NCI-H146 treated with DMSO at 0.1 percent for 48 hours (cell line): ENCODE data around the gene ZNF827.

ENCODE experiments used
- DNase-seq: peaks from one replicate; lab custom pipeline; 2025; ENCODE audit not compliant: unreplicated experiment; lab: John Stamatoyannopoulos, UW

The ZNF827 gene

DNA sequence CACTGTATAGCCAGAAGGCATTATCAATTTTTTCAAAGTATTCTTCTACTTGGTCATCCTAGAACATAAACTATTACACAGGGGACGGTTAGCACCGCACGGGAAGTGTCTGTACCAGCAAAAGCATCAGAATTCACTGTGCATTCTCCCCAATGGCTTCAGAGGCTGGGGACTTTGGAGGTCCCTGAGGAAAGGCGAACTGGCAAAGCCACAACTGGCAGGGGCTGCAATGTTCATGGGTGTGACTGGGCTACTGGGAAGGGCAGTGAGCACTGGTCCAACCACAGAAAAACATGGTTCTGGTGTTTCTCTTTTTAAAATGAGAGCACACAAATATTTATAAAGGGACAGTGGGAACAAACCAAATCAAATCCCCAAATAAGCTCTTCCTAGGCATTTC lies 175.2 kb downstream of the ZNF827 start:
- DNase-seq: no peak

DNA sequence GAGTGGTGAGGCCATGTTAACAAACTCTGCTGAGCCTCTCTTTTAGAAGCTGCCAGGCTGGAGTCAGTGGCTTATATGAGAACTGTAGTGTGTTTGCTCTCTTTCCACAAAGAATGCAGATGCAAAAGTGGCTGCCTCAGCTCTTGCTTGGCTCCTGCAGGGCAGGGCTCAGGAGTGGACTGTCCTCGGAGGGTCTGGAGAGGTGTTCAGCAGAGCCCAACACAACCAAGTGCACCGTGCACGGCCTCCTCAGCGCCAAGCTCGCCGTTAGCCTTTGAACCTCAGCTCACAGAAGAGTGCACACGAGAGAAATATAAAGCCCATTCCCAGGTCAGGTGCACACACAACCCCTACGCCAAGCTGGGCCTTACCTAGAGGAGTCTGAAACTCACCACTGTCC lies 175.9 kb downstream of the ZNF827 start:
- DNase-seq: no peak

DNA sequence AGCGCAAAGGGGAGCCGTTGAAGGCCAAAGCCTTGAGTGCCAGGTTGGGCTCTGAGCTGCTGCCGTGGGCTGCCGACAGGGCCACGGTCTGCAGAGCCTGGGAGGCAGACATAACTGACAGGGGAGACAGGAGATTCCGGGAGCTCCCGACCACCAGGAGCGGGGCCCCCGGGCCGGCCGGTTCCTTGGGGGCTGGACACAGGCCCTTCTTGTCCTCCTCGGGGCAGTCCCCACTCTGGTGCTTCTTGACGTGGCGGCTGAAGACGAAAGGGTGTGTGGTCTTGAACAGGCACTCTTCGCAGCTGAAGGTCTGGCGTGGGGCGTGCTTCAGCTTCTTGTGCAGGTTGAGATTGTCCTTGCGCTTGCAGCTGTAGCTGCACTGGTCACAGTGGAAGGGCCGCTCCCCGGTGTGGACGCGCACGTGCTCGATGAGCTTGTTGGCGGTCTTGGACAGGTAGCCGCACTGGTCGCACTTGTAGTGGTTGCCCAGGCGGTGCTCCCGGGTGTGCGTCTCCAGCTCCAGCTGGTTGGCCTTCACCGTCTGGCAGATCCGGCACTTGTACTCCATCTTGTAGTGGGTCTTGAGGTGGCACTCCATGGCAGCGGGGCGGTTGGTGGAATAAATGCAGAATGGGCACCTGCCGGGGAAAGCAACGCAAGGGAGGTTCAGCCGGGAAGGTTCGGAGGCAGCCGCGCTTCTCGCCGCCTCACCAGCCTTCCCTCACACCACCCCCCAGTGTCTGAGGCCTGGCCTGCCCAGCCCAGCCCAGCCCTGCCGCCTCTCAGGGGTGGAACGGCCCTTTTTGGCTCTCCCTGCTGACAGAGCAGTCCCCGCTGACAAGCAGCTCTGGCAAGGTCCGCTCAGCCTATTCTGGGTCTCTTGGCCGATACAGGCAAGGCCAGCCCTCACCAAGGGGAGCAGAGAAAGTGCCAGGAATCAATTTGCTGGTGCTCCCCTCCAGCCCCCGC lies 177.4 kb downstream of the ZNF827 start:
- no peak for DNase-seq

DNA sequence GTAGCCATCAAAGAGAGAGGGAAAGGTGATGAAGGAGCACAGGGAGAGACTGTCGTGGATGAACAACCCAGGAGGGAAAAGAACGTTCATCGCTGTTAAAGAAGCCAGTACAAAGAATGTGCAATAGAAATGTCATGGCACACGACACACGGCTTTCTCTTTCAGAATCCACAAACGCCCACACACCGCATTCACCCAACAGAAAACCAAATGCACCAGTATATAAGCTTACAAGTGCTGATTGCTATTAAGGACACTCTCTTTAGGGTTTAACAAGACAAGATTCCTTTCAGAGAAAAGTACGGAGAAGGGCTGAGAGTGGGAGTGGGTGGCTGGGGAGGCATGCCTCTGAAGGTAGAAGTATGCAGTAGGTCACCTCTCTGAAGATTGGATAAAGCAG lies 178.4 kb downstream of the ZNF827 start:
- no peak for DNase-seq

DNA sequence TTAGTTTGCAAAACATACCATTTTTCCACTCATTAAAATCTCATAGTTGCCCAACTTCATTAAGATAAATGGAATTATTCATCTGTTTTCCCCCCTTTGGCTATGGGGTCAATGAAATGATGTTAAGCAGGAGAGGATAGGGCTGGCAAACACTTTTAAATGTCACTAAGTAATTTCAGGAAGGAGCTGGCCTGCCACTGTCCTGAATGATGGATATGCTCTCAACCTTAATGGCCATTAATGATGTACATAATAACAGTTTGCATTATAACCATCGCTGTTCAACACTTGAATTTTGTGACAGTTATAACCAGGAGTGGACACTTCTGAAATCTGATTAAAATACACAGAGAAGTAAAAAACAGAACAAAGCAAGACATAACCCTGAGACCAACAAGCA lies 181.4 kb downstream of the ZNF827 start:
- no peak for DNase-seq

DNA sequence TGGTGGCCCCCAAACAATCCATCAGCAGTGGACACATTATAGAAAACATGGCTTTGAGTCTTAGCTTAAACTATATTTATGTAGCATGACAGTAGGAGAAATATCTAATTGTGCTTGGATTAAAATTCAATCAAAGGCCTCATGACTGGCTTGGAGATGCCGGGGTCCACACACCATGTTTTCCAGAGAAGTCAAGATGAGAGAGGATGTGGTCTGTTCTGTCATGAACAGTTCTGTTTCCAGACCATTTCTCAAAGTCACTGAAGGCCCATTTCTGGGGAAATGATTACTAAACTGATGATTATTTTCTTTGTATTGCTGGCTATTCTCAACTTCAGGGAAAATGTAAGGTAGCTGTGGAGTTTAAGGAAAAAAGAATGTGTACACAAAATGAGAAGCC lies 182.4 kb downstream of the ZNF827 start:
- no peak for DNase-seq

DNA sequence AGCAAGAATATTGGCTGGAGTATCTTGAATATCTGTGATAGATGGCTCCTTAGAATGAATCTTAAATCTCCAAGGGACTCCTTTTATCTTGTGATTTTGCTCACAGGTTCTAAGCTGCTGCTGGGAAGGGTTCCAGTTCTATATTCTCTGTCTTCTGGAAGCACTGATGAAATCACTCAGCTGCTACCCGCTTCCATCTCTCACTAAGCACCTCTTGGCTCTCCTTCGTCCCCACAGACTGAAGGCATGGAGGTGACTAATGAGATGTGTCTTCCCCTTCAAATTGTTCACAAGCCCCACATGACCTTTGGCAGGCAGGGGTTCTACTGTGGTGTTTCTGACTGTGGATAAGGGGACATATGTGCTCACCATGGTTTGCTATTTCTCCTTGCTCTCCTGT lies 182.8 kb downstream of the ZNF827 start:
- no peak for DNase-seq

DNA sequence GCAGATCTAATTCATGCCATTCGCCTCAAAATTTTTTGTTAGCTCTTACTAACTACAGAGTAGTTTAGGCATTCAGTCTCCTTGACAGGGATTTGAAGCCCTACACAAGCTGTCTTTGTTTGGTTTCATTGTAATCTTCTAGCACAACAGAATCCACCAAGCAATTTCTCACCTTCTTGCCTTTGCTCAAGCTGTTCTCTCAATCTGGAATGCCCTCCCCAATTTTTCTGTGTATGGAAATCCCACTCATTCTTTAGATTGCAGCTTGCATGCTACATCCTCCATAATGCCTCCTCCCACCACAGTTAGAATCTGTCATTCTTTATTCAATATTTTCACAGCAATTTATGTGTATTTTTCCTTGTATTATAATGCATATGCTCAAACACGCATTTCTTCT lies 195.0 kb downstream of the ZNF827 start:
- DNase-seq: no peak

DNA sequence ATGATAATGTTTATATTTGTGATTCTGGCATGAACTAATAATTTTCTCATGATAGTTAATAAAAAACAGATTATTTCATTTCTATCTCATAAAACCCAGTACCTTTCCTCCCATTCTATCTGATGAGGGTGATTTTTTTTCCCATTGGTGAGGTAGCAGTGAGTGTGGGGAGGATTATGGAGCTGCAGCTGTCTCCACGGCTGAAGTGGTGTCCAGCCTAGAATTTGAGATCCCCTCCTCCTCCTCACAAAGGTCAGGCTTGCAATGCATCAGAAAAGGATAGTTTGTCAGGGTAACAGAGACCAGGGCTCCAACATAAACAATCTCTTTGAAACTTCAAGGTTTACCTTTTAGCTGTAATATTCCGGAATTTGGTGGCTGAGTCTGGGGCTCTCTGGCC lies 197.8 kb downstream of the ZNF827 start:
- no peak for DNase-seq

DNA sequence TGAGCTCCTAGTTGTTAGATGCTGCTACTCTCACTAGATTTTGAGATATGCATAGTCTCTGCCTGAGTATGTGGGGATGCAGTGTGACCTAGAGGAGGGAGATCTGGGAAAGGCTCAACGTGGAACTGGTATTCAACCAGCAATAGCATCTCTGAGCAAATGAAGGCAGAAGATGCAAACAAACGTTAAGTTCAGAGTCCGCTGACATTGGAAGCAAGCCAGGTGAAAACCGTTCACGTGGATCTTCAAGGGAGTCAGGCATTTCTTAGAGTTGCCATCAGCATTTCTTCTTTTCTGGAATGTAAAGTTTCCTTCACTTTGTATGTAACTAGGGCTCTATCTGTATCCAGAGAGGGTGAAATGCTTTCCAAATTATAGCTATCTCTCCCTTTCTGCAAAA lies 198.8 kb downstream of the ZNF827 start:
- no peak for DNase-seq

DNA sequence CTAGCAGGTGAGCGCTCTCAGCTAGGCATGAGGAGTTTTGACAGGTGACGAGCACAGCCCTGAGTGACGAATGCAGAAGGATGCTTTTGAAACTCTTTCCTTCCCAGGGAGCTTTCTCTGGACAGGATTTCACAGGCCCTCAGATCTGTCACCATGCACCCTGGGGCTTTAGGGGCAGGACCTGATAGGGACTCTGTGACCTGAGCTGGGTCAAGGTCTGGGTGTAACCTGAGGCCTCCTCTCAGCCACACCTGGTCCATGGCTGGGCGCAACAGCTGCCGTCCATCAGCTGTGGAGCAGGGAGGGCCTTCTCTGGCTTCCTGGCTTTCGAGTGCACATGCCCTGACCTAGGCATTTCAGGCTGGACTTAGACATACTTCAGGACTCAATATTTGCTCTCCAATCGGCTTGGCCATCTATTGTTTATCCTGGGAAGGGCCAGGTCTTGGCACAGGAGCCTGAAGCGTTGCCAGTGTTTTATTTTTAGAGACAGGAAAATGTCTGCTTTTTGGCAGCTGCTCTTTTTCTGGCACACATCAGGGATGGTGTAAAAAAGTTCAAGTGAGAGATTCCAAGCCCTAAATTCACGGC lies 202.3 kb downstream of the ZNF827 start:
- peak; percentile 3 for DNase-seq

DNA sequence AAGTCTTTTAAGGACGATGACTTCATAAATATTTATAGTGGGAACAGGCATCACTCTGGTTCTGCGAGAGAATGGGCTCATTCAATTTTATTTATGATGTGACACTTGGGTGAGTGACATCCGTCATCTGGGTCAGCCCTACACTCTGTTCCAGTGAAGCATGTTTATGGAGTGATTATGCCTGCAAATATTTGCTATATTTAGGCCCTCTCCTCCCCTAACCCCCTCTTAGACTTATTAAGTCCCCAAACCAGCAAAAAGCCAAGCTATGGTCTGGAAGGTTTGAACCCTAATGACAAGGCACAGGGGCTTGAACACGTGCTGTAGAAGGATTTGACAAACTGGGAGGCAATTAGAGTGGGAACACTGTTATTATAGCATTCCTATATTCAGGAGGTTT lies 202.8 kb downstream of the ZNF827 start:
- DNase-seq: no peak

DNA sequence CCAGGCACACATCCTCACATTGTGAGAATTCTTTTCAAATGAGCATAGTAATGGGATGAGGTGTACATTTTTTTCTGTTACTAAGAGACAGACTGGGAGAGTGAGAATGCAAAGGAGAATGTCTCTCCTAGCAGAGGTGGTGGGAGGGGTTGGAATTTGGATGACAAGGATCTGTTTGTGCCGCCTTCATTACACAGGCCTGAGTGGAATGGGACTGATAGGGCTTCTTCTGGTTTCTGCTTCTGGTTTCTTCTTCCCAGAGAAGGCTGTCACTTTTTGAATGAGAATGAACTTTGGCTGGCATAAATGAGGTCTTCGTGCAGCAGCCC lies 203.3 kb downstream of the ZNF827 start:
- DNase-seq: no peak

DNA sequence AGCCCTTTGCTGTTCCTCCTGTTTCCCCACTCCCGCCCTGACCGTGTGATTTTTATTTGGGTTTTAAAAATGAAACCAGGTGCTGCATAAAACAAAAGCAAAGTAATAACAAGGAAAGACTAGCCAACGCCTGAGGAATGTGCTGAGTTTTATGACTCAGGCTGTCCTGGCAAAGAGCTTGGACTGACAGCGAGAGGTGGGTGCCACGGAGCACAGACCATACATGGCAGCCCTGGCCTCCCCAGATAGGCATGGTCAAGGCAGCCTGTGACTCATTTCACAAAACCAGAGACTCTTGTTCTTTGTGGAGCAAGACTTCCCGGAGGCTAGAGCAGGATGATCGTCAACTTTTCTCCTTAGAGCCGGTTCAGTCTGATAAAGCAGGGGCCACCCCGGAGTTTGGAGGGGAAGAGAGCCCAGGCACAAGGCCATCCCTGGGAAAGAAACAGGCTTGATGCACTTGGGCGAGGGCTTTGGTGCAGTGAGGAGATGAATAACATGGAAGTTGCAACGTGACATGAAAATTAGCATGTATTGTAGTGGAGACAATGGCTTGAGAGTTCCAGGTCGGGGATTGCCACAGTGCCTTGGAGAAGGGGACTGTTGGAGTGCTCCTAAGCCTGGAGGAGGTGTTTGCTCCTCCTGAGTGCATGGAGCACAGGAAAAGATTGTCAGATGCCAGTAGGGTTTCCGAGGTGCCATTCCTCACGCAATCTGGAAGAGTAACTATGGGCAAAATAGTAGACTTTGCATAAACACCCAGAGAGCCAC lies 203.9 kb downstream of the ZNF827 start:
- no peak for DNase-seq

DNA sequence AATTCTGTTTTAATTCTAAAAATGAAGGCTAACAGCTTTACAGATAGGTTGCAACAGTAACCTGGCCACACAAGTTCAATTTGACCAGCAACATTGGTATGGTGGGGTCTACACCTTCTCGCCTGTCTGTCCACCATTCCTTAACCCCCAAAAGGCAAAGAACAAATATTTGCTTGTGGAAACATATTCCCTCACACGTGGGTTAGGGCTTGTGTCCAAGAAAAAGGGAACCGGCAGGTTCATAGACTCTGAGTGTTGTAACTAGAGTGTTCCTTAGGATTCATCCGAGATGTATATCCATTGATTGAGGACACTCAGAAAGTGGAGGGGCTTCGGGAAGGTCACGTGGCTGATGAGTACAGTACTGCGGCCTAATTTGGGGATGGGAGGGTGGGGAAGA lies 204.6 kb downstream of the ZNF827 start:
- DNase-seq: no peak

DNA sequence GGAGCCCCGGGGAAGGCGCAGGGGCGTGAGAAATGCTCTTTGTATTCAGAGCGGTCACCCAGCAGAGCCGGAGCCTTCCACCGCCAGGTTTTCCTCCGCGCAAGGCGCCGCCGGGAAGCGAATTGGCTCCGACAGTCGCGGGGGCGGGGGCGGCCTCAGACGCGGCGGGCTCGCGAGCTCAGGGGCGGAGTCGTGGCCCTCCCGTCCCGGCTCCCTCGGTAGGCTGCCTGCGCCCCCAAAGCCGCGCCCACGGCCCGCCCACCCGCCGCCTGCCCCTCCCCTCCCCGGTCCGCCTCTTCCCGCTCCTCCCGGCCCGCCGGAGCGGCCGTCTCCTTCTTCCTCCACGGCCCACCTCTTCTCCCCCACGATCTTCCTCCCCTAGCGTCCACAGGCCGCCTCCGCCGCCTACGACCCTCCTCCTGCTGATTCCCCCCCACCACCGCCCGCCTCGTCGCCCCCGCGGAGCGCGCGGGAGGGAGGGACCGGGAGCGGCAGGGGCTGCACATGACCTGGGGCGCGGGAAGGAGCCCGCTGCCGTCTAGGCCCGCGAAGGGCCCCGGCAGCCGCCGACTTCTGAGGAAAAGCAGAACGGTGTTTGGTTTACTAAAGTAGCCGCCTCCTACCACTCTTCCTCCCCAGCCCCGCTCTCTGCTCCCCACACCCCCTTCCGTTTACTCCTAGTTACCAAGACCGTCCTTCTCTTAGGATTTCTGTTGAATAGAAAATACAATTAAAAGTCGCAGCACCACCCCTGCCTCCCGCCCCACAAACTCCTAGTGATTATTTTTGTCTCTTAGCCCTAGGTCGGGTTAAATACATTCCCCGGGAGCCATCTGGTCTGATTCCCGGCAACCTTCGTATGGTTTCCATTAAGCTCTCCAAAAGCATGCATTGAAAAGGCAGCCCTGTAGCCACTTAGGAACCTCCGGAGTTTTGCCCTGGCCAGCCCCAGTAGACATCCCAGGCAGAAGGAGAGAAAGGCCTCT lies 205.4 kb downstream of the ZNF827 start:
- peak; percentile 66 for DNase-seq

DNA sequence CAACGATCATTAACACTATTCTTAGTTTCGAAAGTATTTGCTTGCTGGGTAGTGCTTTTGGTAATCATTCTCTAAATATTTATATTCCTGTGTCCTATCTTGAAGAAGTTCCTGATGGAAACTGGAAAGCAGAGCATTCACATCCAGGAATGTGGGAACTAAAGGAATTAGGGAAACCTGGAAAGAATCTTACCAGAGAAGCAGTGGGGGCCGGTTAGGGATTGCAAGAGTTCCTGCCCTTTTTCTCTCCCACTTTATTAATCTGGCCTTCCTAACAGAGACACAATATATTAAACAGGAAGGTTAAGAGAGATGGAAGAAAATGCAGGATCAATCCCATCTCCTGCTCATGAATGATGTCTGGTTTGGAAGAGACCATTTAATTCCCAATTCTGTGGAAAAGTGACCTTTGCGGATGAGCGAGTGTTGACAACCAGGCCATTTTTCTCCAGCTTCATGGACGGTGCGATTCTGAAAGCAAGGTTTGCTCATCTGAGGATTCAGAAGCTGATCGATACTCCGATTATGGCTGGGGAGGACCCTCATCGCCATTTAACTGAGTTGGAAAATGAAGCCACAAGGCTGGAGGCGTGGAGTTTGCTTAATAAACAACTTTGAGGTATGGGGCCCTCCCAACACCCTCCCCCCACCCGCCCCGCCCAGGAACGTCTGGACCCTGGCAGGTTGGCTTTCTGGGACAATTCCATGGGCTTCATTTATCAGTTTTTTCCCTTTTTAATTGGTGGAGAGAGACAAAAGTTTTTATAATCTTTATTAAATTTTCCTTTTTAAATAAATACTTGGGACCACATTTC lies 206.4 kb downstream of the ZNF827 start:
- no peak for DNase-seq

DNA sequence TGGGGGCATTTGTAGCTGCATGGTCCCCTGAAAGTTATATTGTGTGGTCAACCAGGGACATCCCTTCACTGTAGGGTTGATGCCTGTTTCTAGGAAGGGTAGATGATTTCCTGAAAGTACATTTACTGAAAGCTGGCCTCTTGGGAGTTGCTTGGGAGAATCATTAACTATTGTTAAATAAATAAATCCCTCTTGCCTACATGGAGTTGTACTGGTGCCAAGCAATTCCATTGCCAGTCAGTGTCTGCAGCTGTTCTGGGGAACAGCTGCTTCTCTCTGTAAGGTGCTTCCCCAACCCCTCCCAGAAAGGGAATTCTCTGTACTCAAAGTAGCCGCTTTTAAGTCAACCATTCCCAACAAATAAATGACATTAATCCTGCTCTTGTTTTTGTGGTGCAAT lies 207.6 kb downstream of the ZNF827 start:
- peak; percentile 8 for DNase-seq

DNA sequence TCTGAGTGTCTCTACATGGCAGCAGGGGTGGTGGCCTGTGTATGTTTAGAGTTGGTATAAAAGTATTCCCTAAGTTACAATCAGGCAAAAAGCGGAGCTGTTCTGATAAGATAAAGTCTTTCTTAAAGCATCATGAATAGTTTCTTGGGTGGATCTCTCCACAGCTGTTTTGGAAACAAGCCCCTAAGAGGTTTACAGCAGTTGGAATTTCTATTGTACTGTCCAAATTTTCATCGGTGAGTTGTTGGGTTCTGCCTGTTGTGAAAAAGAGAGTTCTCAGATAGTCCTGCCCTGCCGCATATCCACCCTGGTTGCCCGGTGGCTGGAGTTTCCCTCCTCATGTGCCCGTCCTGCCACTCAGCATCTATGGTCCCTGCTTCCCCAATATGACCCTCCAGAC lies 208.6 kb downstream of the ZNF827 start:
- DNase-seq: no peak

DNA sequence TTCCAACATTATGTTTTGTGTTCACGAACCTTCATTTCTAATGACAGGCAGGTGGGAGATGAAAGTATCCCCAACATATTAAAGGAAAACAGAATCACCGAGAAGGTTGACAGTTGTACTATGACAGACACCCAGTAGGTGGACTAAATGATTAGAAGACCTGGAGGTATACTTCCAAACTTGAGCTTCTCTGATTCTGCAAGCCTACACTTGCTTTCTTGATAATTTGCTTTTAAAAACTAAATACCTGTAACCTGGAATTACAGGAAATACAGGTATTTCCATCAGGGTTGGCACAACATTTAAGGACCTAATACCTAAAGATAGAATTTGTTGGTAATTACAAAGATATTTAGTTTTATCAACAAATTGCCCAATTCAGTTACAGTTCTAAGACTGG lies 215.3 kb downstream of the ZNF827 start:
- no peak for DNase-seq
